NCI-H2227 (cell line): ENCODE measurements around the gene CFD.
"Not testable (repeated sequence)": the region's sequence is repeated elsewhere in the genome, so short reads cannot be mapped to it uniquely, and the experiment has no call there.

Source experiments
- DNase-seq: peaks from one replicate; lab custom pipeline; 2025; ENCODE audit not compliant: unreplicated experiment; lab: John Stamatoyannopoulos, UW

Gene CFD

GRCh38 chr19:858868-859843 lies at the start of gene CFD:
Gene CFD, plus strand, starts transcription at chr19:859664. Its CDS starts 26 bp downstream, at chr19:859690.
- DNase-seq: no peak

GRCh38 chr19:810077-810855 lies 49.2 kb upstream of the CFD start:
- DNase-seq: no peak

GRCh38 chr19:810883-811489 lies 48.5 kb upstream of the CFD start:
- DNase-seq: no peak

GRCh38 chr19:811506-812048 lies 47.9 kb upstream of the CFD start:
- DNase-seq: no peak

GRCh38 chr19:812049-812746 lies 47.3 kb upstream of the CFD start:
- DNase-seq: no peak

GRCh38 chr19:812747-813218 lies 46.7 kb upstream of the CFD start:
- DNase-seq: no peak

GRCh38 chr19:813219-814151 lies 46.0 kb upstream of the CFD start:
- DNase-seq: no peak

GRCh38 chr19:814152-815078 lies 45.0 kb upstream of the CFD start:
- no peak for DNase-seq

- no peak for DNase-seq
Observed at GRCh38 chr19:815079-815774, 44.2 kb upstream of the CFD start.

- DNase-seq: no peak
Observed at GRCh38 chr19:815775-816499, 43.5 kb upstream of the CFD start.

- DNase-seq: no peak
Observed at GRCh38 chr19:816500-816857, 43.0 kb upstream of the CFD start.

GRCh38 chr19:820212-820611 lies 39.3 kb upstream of the CFD start:
- DNase-seq: not testable (repeated sequence)

- DNase-seq: peak; percentile 15
Observed at GRCh38 chr19:821231-821824, 38.1 kb upstream of the CFD start.

GRCh38 chr19:821825-822503 lies 37.5 kb upstream of the CFD start, which contains the start of gene PLPPR3:
Gene PLPPR3, minus strand, starts transcription at chr19:821955. Its CDS starts 396 bp downstream, at chr19:821559.
- DNase-seq: peak; percentile 76

GRCh38 chr19:823565-824121 lies 35.8 kb upstream of the CFD start:
- no peak for DNase-seq

- no peak for DNase-seq
Observed at GRCh38 chr19:824885-825284, 34.6 kb upstream of the CFD start.
